NB4 (cell line): Measurements from ENCODE around the gene RUNX3.

ENCODE experiments used
- MAX ChIP-seq: IDR thresholded peaks from 2 replicates; pipeline ENCODE4 v1.6.1; 2011; ENCODE audit warnings: low read depth, low read length
- MYC ChIP-seq: IDR thresholded peaks from 2 replicates; pipeline ENCODE4 v1.6.1; 2011; ENCODE audit warnings: low read depth, low read length
- POLR2A ChIP-seq: IDR thresholded peaks from 2 replicates; pipeline ENCODE4 v1.6.1; 2011; ENCODE audit warnings: mild to moderate bottlenecking; ENCODE audit not compliant: insufficient read length; ENCODE audit errors: extremely low read depth

- TF ChIP-seq MYC (no peak), POLR2A (no peak), MAX (no peak)
These were observed 35.5 kb upstream of the RUNX3 start for GRCh38 chr1:24965571-24965930.
